ENCODE data around the gene VPS8. TPM values are rescaled to one million over a fixed set of nuclear protein-coding genes. Genes with fewer than 3 reads are reported as not detected.

Gene VPS8
- total RNA-seq, 3 donors from 2014 or later = 52.2 to 86.3 (median 61.9) TPM

- Histone ChIP-seq H3K4me1 (no peaks in the 10 kb centered on the region), H3K27ac (no peak overlapping the region), H3K9me3 (no peaks in the 10 kb centered on the region), H3K27me3 (no peaks in the 10 kb centered on the region), H3K36me3 (no peaks in the 10 kb centered on the region), H3K4me3 (no peak overlapping the region)
- TF ChIP-seq POLR2A (IDR thresholded peaks at IDR 0.05) (no peak), POLR2AphosphoS5 (IDR thresholded peaks at IDR 0.05) (no peak), CTCF (IDR thresholded peaks at IDR 0.05) (no peak)
- intact Hi-C loops (cut with DNase I; ENCODE audit: low total_unique reads) = no loop called here
- no peak for DNase-seq (ENCODE audit: low spot score in 2 of 2)
Measured at GRCh38 chr3:184772667-184773272, 39.2 kb upstream of the VPS8 start.

GRCh38 chr3:184773283-184774186, 38.4 kb upstream of the VPS8 start:
- Histone ChIP-seq H3K9me3 (no peaks in the 10 kb centered on the region), H3K4me1 (no peaks in the 10 kb centered on the region), H3K27me3 (no peaks in the 10 kb centered on the region), H3K4me3 (no peak overlapping the region), H3K27ac (peak overlapping the region; percentile 40 to 74), H3K36me3 (no peaks in the 10 kb centered on the region)
- intact Hi-C loops (cut with DNase I; ENCODE audit: low total_unique reads) = no loop called here
- TF ChIP-seq POLR2AphosphoS5 (IDR thresholded peaks at IDR 0.05) (no peak), POLR2A (IDR thresholded peaks at IDR 0.05) (no peak), CTCF (IDR thresholded peaks at IDR 0.05) (no peak)
- DNase-seq (ENCODE audit: low spot score in 2 of 2) = no peak

GRCh38 chr3:184776916-184777315, 35.0 kb upstream of the VPS8 start:
- Histone ChIP-seq H3K27me3 (no peaks in the 10 kb centered on the region), H3K4me1 (no peaks in the 10 kb centered on the region), H3K9me3 (no peaks in the 10 kb centered on the region), H3K36me3 (no peaks in the 10 kb centered on the region), H3K27ac (no peak overlapping the region), H3K4me3 (no peak overlapping the region)
- TF ChIP-seq POLR2A (IDR thresholded peaks at IDR 0.05) = no peak
- TF ChIP-seq POLR2AphosphoS5 (IDR thresholded peaks at IDR 0.05) = no peak
- no peak for TF ChIP-seq CTCF (IDR thresholded peaks at IDR 0.05)
- intact Hi-C loops (cut with DNase I; ENCODE audit: low total_unique reads) = no loop called here
- peak in 1 of 2 donors; percentile 37 for DNase-seq (ENCODE audit: low spot score in 2 of 2)

- Histone ChIP-seq H3K36me3 (no peaks in the 10 kb centered on the region), H3K4me3 (no peak overlapping the region), H3K27ac (no peak overlapping the region), H3K27me3 (no peaks in the 10 kb centered on the region), H3K4me1 (no peaks in the 10 kb centered on the region), H3K9me3 (no peaks in the 10 kb centered on the region)
- TF ChIP-seq POLR2AphosphoS5 (IDR thresholded peaks at IDR 0.05) (peak in 1 of 3 donors; percentile 47), CTCF (IDR thresholded peaks at IDR 0.05) (peak; percentile 79 to 96 (median 93)), POLR2A (IDR thresholded peaks at IDR 0.05) (no peak)
- intact Hi-C loops (cut with DNase I; ENCODE audit: low total_unique reads) = no loop called here
- DNase-seq (ENCODE audit: low spot score in 2 of 2) = peak; percentile 87 to 92
Measured at GRCh38 chr3:184777566-184778356, 34.2 kb upstream of the VPS8 start.

Data from breast epithelium (tissue), 4 donors.